ENCODE measurements around the gene ZNF8. TPM values are rescaled to one million over a fixed set of nuclear protein-coding genes. Genes with fewer than 3 reads are reported as not detected.

ZNF8 gene
- total RNA-seq, 1 experiment from 2014 or later: 4.9 TPM

- TF ChIP-seq CTCF (IDR thresholded peaks at IDR 0.05; ENCODE audit: unreplicated experiment): no peak
- Mint-ChIP-seq H3K9me3 (ENCODE audit: unreplicated experiment) (peaks cover 6% of the 10 kb centered on the region), H3K27ac (ENCODE audit: low read depth, unreplicated experiment) (no peak overlapping the region), H3K4me1 (ENCODE audit: insufficient read depth, unreplicated experiment) (peaks cover 5% of the 10 kb centered on the region), H3K36me3 (ENCODE audit: insufficient read depth, unreplicated experiment) (peaks cover 7% of the 10 kb centered on the region), H3K4me3 (ENCODE audit: unreplicated experiment) (no peak overlapping the region), H3K27me3 (ENCODE audit: insufficient read depth, unreplicated experiment) (no peaks in the 10 kb centered on the region)
- ChIA-PET CTCF (no interaction called here), POLR2A (interaction anchor here (4.0 kb wide), 1 partner anchor 13 kb away, joined by 32 read pairs; the partner anchor contains the start of gene ZNF497)
- DNase-seq (ENCODE audit: unreplicated experiment): no peak
- intact Hi-C loops (cut with micrococcal nuclease): no loop called here
- BruUV-seq (replicated peaks): no TSS peak
Measured at GRCh38 chr19:58349590-58349989, 70.8 kb downstream of the ZNF8 start.

- Mint-ChIP-seq H3K27me3 (ENCODE audit: insufficient read depth, unreplicated experiment) (no peaks in the 10 kb centered on the region), H3K36me3 (ENCODE audit: insufficient read depth, unreplicated experiment) (peaks cover 11% of the 10 kb centered on the region), H3K4me3 (ENCODE audit: unreplicated experiment) (no peak overlapping the region), H3K27ac (ENCODE audit: low read depth, unreplicated experiment) (no peak overlapping the region), H3K4me1 (ENCODE audit: insufficient read depth, unreplicated experiment) (peaks cover 5% of the 10 kb centered on the region), H3K9me3 (ENCODE audit: unreplicated experiment) (peaks cover 6% of the 10 kb centered on the region)
- CTCF ChIA-PET: no interaction called here
- DNase-seq (ENCODE audit: unreplicated experiment): no peak
- intact Hi-C loops (cut with micrococcal nuclease): no loop called here
- POLR2A ChIA-PET: interaction anchor here (4.0 kb wide), 1 partner anchor 13 kb away, joined by 32 read pairs; the partner anchor contains the start of gene ZNF497
- no peak for TF ChIP-seq CTCF (IDR thresholded peaks at IDR 0.05; ENCODE audit: unreplicated experiment)
- no TSS peak for BruUV-seq (replicated peaks)
Measured at GRCh38 chr19:58350001-58350861, 71.5 kb downstream of the ZNF8 start.

DNA sequence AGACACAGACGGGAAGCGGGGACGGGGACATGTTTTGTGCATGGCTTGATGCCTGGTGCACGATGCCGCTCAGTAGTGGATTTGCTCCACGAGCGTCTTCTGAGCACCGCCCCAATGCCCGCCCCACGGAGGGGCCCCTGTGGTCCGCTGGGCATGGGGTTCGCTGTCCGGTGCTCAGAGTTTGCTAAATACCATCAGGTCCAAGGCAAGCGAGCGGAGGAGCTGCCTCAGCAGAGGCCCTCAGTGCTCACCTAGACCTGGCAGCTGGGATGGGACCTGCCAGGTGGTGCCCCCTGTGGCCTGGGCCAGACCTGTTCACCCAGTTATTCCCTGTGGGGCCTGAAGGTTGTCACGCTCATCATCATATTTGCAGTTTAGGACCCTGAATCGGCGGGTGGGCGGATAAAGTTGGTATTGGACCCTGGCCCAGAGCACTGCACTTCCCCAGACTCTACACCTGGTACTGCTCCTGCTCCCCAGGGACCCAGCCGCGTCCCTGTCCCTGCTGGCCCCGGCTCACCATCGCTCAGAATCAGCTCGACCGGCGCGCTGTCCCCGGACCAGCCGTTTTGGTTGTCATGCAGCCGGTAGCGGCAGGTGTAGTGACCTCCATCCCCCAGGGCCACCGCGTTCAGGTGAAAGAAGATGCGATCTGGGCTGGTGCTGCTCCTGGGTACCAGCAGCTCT lies 72.3 kb downstream of the ZNF8 start:
- ChIA-PET POLR2A (interaction anchor here (4.0 kb wide), 1 partner anchor 12 kb away, joined by 32 read pairs; the partner anchor contains the start of gene ZNF497), CTCF (no interaction called here)
- no peak for DNase-seq (ENCODE audit: unreplicated experiment)
- Mint-ChIP-seq H3K27ac (ENCODE audit: low read depth, unreplicated experiment) (no peak overlapping the region), H3K9me3 (ENCODE audit: unreplicated experiment) (peaks cover 6% of the 10 kb centered on the region), H3K36me3 (ENCODE audit: insufficient read depth, unreplicated experiment) (peaks cover 17% of the 10 kb centered on the region), H3K4me1 (ENCODE audit: insufficient read depth, unreplicated experiment) (peaks cover 5% of the 10 kb centered on the region), H3K4me3 (ENCODE audit: unreplicated experiment) (no peak overlapping the region), H3K27me3 (ENCODE audit: insufficient read depth, unreplicated experiment) (no peaks in the 10 kb centered on the region)
- no TSS peak for BruUV-seq (replicated peaks)
- intact Hi-C loops (cut with micrococcal nuclease): no loop called here
- no peak for TF ChIP-seq CTCF (IDR thresholded peaks at IDR 0.05; ENCODE audit: unreplicated experiment)

DNA sequence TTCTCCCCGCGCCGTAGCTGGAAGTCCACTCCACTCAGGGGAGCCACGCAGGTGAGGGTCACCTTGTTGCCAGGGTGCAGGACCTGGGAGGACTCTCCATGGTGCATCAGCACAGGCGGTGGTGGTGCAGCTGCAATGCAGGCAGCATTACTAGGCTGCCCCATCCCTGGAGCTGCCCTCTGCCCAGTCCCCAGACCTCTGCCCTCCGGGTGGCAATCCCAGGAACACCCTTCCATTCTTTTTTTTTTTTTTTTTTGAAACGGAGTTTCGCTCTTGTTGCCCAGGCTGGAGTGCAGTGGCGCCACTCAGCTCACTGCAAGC lies 72.8 kb downstream of the ZNF8 start:
- TF ChIP-seq CTCF (IDR thresholded peaks at IDR 0.05; ENCODE audit: unreplicated experiment): no peak
- peaks cover 6% of the 10 kb centered on the region for H3K9me3 Mint-ChIP-seq (ENCODE audit: unreplicated experiment)
- H3K27me3 Mint-ChIP-seq (ENCODE audit: insufficient read depth, unreplicated experiment): no peaks in the 10 kb centered on the region
- H3K27ac Mint-ChIP-seq (ENCODE audit: low read depth, unreplicated experiment): no peak overlapping the region
- ChIA-PET POLR2A (no interaction called here), CTCF (no interaction called here)
- peaks cover 5% of the 10 kb centered on the region for H3K4me1 Mint-ChIP-seq (ENCODE audit: insufficient read depth, unreplicated experiment)
- BruUV-seq (replicated peaks): no TSS peak
- no peak for DNase-seq (ENCODE audit: unreplicated experiment)
- intact Hi-C loops (cut with micrococcal nuclease): no loop called here
- peaks cover 17% of the 10 kb centered on the region for H3K36me3 Mint-ChIP-seq (ENCODE audit: insufficient read depth, unreplicated experiment)
- no peak overlapping the region for H3K4me3 Mint-ChIP-seq (ENCODE audit: unreplicated experiment)

All from MCF 10A (cell line).